Measurements from ENCODE around the gene DGUOK. TPM values are rescaled to one million over a fixed set of nuclear protein-coding genes. Genes with fewer than 3 reads are reported as not detected.

The DGUOK gene
- total RNA-seq, 1 donor from 2014 or later: 79.7 TPM

DNA sequence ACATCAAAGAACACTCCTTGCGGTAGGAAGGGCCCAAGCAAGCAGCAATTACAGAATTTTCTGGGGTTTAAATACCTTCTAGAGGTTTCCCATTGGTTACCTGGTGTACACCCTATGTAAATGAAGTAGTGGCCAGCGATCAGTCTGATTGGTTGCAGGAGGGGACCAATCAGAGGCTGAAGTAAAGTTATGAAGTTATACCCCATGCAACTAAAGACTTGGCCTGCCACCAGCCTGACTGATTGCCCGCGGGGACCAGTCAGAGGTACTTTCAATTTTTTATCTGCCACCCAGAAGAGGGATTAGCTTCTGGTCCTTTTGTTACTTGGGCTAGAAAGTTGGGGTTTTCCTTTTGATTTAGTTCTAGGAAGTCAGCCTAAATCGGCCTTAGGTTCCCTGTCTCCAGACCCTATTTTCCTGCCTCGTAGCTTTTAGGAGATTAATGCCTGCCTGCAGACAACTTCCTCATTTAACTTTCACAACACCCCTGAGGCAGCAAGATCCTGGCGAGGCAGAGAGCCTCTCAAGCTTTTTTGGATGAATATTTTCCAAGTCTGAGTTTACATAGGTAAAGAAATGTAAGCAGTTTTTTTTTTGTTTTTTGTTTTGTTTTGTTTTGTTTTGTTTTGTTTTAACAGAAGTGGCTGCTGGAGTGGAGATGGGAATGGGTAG, 1.5 kb upstream of the DGUOK start:
- DNase-seq (ENCODE audit: low spot score in 2 of 2): no peak
- H3K9me3 ChIP-seq: no peaks in the 10 kb centered on the region
- peaks cover 3 to 24% of the 10 kb centered on the region in 2 donors for H3K4me1 ChIP-seq
- intact Hi-C loops (cut with DNase I): loop anchor here (5.0 to 10.0 kb wide), 6 partner anchors 57 to 690 kb away; partner anchors contain the start of genes BOLA3, CCT7, PRADC1 and TET3
- TF ChIP-seq, protein P1, sequence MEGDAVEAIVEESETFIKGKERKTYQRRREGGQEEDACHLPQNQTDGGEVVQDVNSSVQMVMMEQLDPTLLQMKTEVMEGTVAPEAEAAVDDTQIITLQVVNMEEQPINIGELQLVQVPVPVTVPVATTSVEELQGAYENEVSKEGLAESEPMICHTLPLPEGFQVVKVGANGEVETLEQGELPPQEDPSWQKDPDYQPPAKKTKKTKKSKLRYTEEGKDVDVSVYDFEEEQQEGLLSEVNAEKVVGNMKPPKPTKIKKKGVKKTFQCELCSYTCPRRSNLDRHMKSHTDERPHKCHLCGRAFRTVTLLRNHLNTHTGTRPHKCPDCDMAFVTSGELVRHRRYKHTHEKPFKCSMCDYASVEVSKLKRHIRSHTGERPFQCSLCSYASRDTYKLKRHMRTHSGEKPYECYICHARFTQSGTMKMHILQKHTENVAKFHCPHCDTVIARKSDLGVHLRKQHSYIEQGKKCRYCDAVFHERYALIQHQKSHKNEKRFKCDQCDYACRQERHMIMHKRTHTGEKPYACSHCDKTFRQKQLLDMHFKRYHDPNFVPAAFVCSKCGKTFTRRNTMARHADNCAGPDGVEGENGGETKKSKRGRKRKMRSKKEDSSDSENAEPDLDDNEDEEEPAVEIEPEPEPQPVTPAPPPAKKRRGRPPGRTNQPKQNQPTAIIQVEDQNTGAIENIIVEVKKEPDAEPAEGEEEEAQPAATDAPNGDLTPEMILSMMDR (IDR thresholded peaks at IDR 0.05): no peak
- H3K4me3 ChIP-seq: no peak overlapping the region
- no peak overlapping the region for H3K27ac ChIP-seq
- H3K36me3 ChIP-seq: peaks cover 0 to 1% of the 10 kb centered on the region in 2 donors
- H3K27me3 ChIP-seq: no peaks in the 10 kb centered on the region

DNA sequence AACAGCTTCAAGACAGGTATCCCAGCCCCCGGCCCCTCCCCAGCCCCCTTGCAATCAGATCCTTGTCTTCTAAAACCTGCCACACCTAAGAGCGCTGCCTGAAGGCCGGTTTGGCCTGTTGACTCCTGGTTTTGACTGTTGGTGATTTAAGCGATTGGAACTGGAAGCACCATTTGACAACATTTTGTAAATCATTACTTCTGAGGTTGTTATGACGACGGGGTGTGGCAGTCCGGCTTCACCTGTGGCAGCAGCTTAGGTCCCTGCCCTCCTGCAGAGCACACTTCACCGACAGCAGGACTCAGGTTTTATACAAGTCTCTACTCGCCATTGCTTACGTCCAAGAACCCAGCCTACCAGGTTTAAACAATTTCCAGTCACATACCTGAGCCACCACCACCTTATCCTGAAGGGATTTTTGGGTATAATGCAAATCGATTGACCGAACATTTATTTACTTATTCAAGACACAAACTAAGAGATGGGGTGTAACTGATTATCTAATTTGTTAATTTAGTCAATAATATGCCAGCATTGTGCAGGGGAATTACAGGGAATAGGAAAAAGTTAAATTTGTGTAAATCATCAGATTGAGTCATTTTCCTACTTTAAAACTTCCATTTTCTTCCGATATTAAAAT, 707 bp upstream of the DGUOK start:
- TF ChIP-seq, protein P1 (IDR thresholded peaks at IDR 0.05): no peak
- Histone ChIP-seq H3K27me3 (no peaks in the 10 kb centered on the region), H3K9me3 (no peaks in the 10 kb centered on the region), H3K4me1 (peaks cover 3 to 25% of the 10 kb centered on the region in 2 donors), H3K36me3 (peaks cover 0 to 2% of the 10 kb centered on the region in 2 donors), H3K4me3 (peak overlapping the region; percentile 76 to 83), H3K27ac (peak overlapping the region; percentile 25 to 97)
- intact Hi-C loops (cut with DNase I): loop anchor here (1.0 to 10.0 kb wide), 9 partner anchors 55 to 691 kb away; partner anchors contain the start of genes BOLA3, CCT7, PRADC1 and STAMBP
- DNase-seq (ENCODE audit: low spot score in 2 of 2): no peak

DNA sequence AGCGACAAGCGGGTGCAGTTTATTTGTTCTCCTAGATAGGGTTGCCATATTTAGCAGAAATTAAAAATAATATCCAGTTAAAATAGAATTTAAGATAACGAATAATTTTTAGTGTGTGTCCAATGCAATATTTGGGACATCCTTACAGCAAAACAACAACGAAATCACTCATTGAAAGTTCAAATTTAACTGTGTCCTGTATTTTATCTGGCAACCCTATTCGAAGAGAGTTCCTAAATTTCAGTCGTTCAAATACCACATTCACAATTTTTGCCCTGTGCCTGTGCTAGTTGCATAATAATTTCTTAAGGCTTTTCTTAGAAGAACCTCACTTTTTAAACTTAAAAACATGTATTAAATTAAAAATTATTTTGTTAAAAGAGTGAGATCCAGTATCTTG, 664 bp downstream of the DGUOK start:
- TF ChIP-seq, protein P1 (IDR thresholded peaks at IDR 0.05): no peak
- Histone ChIP-seq H3K9me3 (no peaks in the 10 kb centered on the region), H3K27me3 (no peaks in the 10 kb centered on the region), H3K36me3 (peaks cover 0 to 6% of the 10 kb centered on the region in 2 donors), H3K4me3 (peak overlapping the region; percentile 76 to 83), H3K27ac (peak overlapping the region; percentile 95 to 97), H3K4me1 (peaks cover 3 to 28% of the 10 kb centered on the region in 2 donors)
- intact Hi-C loops (cut with DNase I): loop anchor here (2.0 to 10.0 kb wide), 8 partner anchors 55 to 693 kb away; partner anchors contain the start of genes BOLA3, CCT7, PRADC1 and TET3
- DNase-seq (ENCODE audit: low spot score in 2 of 2): no peak

DNA sequence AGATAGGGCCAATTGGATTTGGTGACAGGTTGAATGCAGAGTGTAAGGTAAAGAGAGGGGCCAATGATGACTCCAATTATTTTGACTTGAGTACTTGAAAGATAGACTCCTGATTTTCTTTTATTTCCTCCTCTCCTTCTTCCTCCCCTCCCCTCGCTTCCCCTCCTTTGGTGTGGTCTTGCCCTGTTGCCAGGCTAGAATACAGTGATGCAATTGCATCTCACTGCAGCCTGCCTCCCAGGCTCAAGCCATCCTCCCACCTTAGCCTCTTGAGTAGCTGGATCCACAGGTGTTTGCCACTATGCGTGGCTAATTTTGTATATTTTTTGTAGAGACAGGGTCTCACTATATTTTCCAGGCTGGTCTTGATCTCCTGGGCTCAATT, 2.3 kb downstream of the DGUOK start:
- H3K9me3 ChIP-seq: no peaks in the 10 kb centered on the region
- no peak for DNase-seq (ENCODE audit: low spot score in 2 of 2)
- H3K27me3 ChIP-seq: no peaks in the 10 kb centered on the region
- H3K36me3 ChIP-seq: peaks cover 6 to 11% of the 10 kb centered on the region in 2 donors
- H3K4me1 ChIP-seq: peaks cover 3 to 28% of the 10 kb centered on the region in 2 donors
- H3K27ac ChIP-seq: no peak overlapping the region
- no peak overlapping the region for H3K4me3 ChIP-seq
- TF ChIP-seq, protein P1 (IDR thresholded peaks at IDR 0.05): no peak
- intact Hi-C loops (cut with DNase I): loop anchor here (5.0 to 10.0 kb wide), 6 partner anchors 53 to 694 kb away; partner anchors contain the start of genes BOLA3, CCT7, PRADC1 and TET3

DNA sequence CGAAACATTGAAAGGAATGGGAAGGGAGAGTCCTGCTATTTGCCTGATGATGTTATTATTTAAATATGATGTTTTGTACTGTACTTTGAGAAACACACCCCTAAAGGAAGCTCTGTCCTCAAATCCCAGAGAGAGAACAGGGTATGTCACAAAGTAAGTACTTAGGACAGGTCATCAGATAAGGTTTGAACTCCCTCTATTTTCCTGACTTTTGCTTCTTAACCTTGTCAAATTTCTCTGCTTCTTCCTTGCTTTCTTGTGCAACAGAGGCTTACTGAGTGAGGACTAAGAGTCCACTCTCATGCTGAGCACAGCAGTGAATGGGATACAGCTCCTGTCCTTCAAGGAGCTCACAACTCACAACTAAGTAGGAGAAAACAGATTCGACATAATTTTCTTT, 3.7 kb downstream of the DGUOK start:
- Histone ChIP-seq H3K9me3 (no peaks in the 10 kb centered on the region), H3K36me3 (peaks cover 11 to 14% of the 10 kb centered on the region in 2 donors), H3K4me3 (no peak overlapping the region), H3K27me3 (no peaks in the 10 kb centered on the region), H3K4me1 (peaks cover 3 to 28% of the 10 kb centered on the region in 2 donors), H3K27ac (no peak overlapping the region)
- intact Hi-C loops (cut with DNase I): loop anchor here (5.0 kb wide), 1 partner anchor 267 kb away; the partner anchor contains the start of gene MTHFD2
- TF ChIP-seq, protein P1 (IDR thresholded peaks at IDR 0.05): no peak
- DNase-seq (ENCODE audit: low spot score in 2 of 2): no peak
